22Rv1 (cell line): ENCODE data around the gene CTDP1.

Experiments
- ZFX ChIP-seq: fragments of 450-650 bp; IDR thresholded peaks from 2 replicates; pipeline ENCODE4 v1.6.1; 2017; ENCODE audit warnings: antibody characterized with exemption, borderline replicate concordance
- TF ChIP-seq, protein P1 (sequence below): fragments of 450-650 bp; IDR thresholded peaks from 2 replicates; pipeline ENCODE4 v1.5.1; 2017; ENCODE audit warnings: mild to moderate bottlenecking

DNA sequence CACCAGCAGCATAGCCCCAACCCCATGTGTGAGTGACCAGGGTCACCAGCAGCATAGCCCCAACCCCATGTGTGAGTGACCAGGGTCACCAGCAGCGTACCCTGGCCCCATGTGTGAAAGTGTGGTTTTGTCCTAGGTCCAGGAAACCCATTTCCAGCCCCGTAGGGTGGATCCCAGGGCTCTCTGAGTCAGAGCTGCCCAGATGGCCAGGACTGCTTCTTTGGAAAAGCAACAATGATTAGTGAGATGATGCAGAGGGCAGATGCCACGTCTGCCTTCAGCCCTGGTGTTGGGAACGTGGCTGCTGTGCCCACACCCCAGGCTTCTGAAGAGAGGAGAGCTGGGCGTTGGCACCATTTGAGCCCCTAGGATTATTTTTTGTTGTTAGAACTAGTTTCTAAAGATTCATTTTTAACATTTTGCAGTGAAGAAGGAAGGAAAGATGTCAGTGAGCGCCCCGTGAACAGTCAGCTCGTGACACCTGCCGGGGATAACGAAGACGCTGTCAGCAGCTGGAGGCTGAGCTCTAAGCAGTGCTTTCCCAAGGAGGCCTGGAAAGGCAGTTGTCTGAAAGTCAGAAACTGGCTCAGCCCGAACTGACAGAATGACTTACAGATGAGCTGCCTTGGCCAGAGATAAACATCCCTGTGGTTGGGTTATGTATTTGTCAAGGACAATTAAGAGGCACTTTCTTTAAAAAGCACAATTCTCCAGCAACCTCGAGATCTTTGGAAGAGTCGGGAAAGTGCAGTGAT lies 86.1 kb downstream of the CTDP1 start:
- TF ChIP-seq, protein P1, sequence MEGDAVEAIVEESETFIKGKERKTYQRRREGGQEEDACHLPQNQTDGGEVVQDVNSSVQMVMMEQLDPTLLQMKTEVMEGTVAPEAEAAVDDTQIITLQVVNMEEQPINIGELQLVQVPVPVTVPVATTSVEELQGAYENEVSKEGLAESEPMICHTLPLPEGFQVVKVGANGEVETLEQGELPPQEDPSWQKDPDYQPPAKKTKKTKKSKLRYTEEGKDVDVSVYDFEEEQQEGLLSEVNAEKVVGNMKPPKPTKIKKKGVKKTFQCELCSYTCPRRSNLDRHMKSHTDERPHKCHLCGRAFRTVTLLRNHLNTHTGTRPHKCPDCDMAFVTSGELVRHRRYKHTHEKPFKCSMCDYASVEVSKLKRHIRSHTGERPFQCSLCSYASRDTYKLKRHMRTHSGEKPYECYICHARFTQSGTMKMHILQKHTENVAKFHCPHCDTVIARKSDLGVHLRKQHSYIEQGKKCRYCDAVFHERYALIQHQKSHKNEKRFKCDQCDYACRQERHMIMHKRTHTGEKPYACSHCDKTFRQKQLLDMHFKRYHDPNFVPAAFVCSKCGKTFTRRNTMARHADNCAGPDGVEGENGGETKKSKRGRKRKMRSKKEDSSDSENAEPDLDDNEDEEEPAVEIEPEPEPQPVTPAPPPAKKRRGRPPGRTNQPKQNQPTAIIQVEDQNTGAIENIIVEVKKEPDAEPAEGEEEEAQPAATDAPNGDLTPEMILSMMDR: no peak
- TF ChIP-seq ZFX: no peak
